ENCODE results near the gene NTRK3.
"Not testable (repeated sequence)": the region's sequence is repeated elsewhere in the genome, so short reads cannot be mapped to it uniquely, and the experiment has no call there.

The NTRK3 gene

GRCh38 chr15:87866961-87867360, 389.6 kb downstream of the NTRK3 start:
- no peak for DNase-seq

- no peak for DNase-seq
These were observed 393.4 kb downstream of the NTRK3 start for GRCh38 chr15:87863152-87863551.

GRCh38 chr15:87860743-87861142, 395.8 kb downstream of the NTRK3 start:
- no peak for DNase-seq

- no peak for DNase-seq
These were observed 397.9 kb downstream of the NTRK3 start for GRCh38 chr15:87858651-87859050.

- DNase-seq, result no peak
These were observed 405.0 kb downstream of the NTRK3 start for GRCh38 chr15:87851497-87851896.

- DNase-seq, result no peak
These were observed 405.6 kb downstream of the NTRK3 start for GRCh38 chr15:87850916-87851315.

- no peak for DNase-seq
These were observed 407.4 kb downstream of the NTRK3 start for GRCh38 chr15:87849181-87849580.

GRCh38 chr15:87848012-87848411, 408.5 kb downstream of the NTRK3 start:
- DNase-seq, result no peak

- no peak for DNase-seq
These were observed 409.8 kb downstream of the NTRK3 start for GRCh38 chr15:87846746-87847145.

- no peak for DNase-seq
These were observed 413.2 kb downstream of the NTRK3 start for GRCh38 chr15:87843312-87843711.

- no peak for DNase-seq
These were observed 415.0 kb downstream of the NTRK3 start for GRCh38 chr15:87841426-87841998.

GRCh38 chr15:87835830-87836229, 420.7 kb downstream of the NTRK3 start:
- not testable (repeated sequence) for DNase-seq

- not testable (repeated sequence) for DNase-seq
These were observed 423.2 kb downstream of the NTRK3 start for GRCh38 chr15:87833333-87833732.

GRCh38 chr15:87829332-87830050, 427.0 kb downstream of the NTRK3 start:
- DNase-seq, result no peak

- no peak for DNase-seq
These were observed 427.9 kb downstream of the NTRK3 start for GRCh38 chr15:87828608-87829007.

GRCh38 chr15:87827131-87827530, 429.4 kb downstream of the NTRK3 start:
- no peak for DNase-seq

- no peak for DNase-seq
These were observed 430.3 kb downstream of the NTRK3 start for GRCh38 chr15:87826119-87826747.

GRCh38 chr15:87818756-87819155, 437.8 kb downstream of the NTRK3 start:
- no peak for DNase-seq

- DNase-seq, result no peak
These were observed 439.0 kb downstream of the NTRK3 start for GRCh38 chr15:87817553-87817952.

- DNase-seq, result no peak
These were observed 439.7 kb downstream of the NTRK3 start for GRCh38 chr15:87816811-87817210.

- DNase-seq, result no peak
These were observed 440.5 kb downstream of the NTRK3 start for GRCh38 chr15:87816016-87816415.

All from CD4-positive, alpha-beta T cell treated with Interleukin-4 for 1 hour (primary cell).